Neural progenitor cell (in vitro differentiated cells): Measurements from ENCODE around the gene TDRD9.

Experiments
- EZH2phosphoT487 ChIP-seq: fragments of 200-600 bp; sonication (generic); IDR thresholded peaks from 2 replicates; pipeline ENCODE4 v1.6.1; 2017; ENCODE audit warnings: antibody characterized with exemption
- TF ChIP-seq, protein P1 (sequence below): fragments of 200-600 bp; sonication (generic); IDR thresholded peaks from 2 replicates; pipeline ENCODE4 v1.5.1; 2017; ENCODE audit warnings: antibody characterized with exemption, mild to moderate bottlenecking

DNA sequence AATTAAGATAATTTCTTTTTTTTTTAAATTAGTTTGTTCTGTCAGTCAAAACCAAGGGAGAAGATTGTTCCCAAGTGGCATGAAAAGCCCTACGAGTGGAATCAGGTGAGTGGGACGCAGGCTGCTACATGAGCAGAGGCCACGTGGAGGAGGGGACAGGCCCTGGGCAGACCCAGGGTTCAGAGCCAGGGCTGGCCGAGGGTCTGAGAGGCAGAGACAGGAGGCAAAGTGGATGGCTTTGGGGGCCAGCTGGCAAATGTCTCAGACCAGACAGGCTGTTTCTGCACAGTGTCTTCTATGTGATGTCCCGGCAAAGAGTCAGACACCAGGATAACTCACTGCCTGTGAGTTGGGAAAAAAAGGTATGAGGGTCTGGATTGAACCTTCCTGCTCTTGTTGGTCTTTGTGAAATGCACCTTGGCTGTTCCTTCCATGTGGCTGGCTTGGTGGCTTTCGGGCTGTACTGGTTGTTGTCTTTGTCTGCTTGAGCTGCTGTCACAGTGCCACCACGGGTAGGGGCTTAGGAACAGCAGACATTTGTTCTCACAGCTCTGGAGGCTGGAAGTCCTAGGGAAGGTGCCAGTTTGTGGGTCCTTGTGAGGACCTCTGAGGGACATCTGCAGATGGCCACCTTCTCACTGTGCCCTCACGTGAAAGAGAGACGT is 121.5 kb downstream of the TDRD9 start:
- TF ChIP-seq EZH2phosphoT487 = no peak
- TF ChIP-seq, protein P1, sequence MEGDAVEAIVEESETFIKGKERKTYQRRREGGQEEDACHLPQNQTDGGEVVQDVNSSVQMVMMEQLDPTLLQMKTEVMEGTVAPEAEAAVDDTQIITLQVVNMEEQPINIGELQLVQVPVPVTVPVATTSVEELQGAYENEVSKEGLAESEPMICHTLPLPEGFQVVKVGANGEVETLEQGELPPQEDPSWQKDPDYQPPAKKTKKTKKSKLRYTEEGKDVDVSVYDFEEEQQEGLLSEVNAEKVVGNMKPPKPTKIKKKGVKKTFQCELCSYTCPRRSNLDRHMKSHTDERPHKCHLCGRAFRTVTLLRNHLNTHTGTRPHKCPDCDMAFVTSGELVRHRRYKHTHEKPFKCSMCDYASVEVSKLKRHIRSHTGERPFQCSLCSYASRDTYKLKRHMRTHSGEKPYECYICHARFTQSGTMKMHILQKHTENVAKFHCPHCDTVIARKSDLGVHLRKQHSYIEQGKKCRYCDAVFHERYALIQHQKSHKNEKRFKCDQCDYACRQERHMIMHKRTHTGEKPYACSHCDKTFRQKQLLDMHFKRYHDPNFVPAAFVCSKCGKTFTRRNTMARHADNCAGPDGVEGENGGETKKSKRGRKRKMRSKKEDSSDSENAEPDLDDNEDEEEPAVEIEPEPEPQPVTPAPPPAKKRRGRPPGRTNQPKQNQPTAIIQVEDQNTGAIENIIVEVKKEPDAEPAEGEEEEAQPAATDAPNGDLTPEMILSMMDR = no peak
